GM18868 (cell line): ENCODE data around the gene RAPGEF4.

ENCODE experiments used
- ATAC-seq: cut with Tn5 transposase; IDR thresholded peaks from one replicate; pipeline ENCODE4 v1.9.1; 2021; ENCODE audit warnings: mild to moderate bottlenecking, moderate library complexity; ENCODE audit not compliant: unreplicated experiment

Gene RAPGEF4

GRCh38 chr2:173053043-173053699 lies 317.5 kb downstream of the RAPGEF4 start:
- no peak for ATAC-seq

GRCh38 chr2:173054466-173054865 lies 318.8 kb downstream of the RAPGEF4 start:
- no peak for ATAC-seq

- ATAC-seq: no peak
These were observed 321.2 kb downstream of the RAPGEF4 start for GRCh38 chr2:173056705-173057364.

DNA sequence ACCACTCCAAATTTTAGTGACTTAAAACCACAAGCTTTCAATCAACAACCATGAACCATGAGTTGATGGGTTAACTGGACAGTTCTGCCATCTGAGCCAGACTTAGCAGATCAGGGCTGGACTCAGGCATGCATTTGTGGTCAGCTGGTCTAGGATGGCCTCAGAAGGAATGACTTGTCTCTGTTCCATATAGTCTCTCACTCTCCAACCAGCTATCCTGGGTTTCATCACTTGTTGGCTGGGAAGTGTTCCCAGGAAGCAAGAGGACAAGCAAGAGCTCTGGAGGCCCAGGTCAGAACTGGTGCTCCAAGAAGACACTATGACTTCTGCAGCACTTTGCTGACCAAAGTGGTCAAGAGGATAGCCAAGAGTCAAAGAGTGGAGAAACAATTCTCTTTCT lies 322.5 kb downstream of the RAPGEF4 start:
- no peak for ATAC-seq

DNA sequence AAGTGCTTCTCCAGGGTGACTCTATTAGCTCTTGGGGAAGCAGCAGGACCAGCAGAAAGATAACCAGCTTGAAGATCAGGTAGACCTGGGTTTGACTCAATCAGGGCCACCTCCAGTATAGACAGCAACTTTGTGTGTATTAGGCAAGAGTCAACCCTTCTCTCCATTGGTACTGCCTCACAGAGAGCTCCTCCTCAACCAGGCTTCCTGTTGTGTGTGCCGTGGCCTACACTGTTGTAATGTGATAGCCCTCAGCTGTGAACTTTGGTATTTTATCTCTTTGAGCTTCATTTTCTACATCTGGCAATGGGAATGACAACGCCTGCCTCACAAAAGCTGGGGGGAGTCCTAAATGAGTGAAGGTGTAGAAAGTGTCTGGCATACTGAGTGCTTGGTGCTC lies 323.0 kb downstream of the RAPGEF4 start:
- no peak for ATAC-seq

GRCh38 chr2:173059292-173059691 lies 323.6 kb downstream of the RAPGEF4 start:
- no peak for ATAC-seq

DNA sequence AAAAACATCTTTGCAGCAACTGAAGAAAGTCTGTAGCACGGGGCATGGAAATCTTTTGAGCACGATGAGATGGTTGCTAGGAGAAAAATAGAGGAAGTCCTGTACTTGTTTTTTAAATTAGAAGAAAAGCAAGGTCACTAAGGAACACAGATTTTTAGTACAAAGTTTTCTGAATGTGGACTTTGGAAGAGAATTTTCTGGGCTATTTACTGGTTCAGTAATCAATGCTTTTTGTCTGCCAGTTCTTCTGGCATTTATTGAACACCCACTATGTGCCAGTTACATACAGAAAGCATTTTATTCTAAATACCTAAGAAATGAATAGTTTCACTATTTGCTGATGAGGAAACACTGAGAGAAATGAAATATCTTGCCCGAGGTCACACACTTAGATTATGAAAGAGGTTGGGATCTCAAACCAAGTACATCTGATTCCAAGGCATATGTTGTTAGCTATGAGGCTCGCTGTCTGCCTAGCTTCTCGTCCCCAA lies 324.4 kb downstream of the RAPGEF4 start:
- no peak for ATAC-seq

- ATAC-seq: no peak
These were observed 327.2 kb downstream of the RAPGEF4 start for GRCh38 chr2:173062801-173063200.

GRCh38 chr2:173064151-173064805 lies 328.6 kb downstream of the RAPGEF4 start:
- no peak for ATAC-seq

- no peak for ATAC-seq
These were observed 331.4 kb downstream of the RAPGEF4 start for GRCh38 chr2:173066887-173067676.

DNA sequence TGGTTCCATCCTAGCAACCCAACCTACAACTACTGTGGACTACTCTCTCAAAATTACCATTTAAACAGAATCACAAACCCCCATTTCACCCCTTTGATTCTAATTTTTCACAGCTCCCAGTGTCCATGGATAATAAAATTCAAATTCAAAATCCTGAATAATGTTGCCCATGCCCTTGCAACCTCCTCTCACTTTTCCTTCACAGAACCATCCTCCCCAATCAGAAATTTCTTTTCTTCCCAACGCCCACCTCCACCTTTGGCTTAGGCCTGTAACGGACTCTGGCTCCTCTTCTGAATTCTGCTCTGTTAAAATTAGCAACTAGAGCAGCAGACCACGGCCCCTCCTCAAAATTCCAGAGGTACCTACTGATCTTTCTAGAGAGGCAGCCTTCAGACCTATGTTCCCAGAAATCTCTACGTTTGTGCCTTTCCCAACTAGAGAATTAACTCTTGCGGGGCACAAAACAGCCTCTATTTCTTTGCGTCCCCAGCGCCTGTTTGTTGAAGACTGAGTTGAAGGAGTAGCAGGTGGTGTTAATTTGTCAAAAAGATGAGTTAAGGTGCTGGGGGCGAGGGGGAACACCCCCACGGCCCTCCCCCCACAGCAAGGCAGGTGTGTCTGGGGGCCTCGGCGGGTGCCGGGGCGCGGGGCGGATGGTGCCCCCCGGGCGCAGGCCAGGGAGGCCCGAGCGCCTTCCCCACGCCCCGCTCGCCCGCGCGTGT lies 339.6 kb downstream of the RAPGEF4 start:
- ATAC-seq: no peak

GRCh38 chr2:173075781-173076580 lies 340.3 kb downstream of the RAPGEF4 start, which contains the start of gene MAP3K20:
MAP3K20 (plus strand) TSS chr2:173075846; CDS start chr2:173091032, 15,186 bp downstream.
- peak; percentile 74 for ATAC-seq

GRCh38 chr2:173076581-173077345 lies 341.1 kb downstream of the RAPGEF4 start:
- peak; percentile 32 for ATAC-seq

DNA sequence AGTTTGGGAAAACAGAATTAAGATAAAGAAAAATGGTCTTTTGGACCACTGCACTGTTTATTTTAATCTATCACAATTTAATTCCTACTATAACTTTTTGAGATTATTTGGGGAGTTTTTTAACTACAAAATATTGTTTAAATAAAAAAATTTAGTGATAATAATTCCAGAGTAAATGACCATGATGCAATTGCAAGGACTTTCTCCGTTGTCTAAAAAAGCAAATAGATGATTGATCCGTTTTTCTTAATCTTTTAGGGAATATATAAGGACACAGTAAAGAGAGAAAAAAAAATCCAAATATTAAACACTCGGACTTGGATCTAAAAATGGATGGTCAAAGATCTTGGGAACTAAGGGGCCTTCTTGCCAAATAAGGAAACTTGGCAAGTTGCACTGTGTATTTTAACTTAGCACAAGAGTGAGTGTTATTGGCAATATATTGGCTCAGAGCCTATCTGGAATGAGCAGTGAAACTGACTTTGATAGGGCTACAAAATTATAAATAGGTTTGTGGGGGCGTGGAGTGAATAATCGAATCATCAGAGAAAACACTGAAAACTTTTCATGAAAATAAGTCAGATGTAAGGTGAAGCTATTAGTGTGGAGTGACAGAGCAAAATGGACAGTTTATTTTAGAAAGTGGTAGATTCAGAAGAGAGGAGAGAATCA lies 342.0 kb downstream of the RAPGEF4 start:
- no peak for ATAC-seq

- no peak for ATAC-seq
These were observed 343.5 kb downstream of the RAPGEF4 start for GRCh38 chr2:173079141-173079540.

DNA sequence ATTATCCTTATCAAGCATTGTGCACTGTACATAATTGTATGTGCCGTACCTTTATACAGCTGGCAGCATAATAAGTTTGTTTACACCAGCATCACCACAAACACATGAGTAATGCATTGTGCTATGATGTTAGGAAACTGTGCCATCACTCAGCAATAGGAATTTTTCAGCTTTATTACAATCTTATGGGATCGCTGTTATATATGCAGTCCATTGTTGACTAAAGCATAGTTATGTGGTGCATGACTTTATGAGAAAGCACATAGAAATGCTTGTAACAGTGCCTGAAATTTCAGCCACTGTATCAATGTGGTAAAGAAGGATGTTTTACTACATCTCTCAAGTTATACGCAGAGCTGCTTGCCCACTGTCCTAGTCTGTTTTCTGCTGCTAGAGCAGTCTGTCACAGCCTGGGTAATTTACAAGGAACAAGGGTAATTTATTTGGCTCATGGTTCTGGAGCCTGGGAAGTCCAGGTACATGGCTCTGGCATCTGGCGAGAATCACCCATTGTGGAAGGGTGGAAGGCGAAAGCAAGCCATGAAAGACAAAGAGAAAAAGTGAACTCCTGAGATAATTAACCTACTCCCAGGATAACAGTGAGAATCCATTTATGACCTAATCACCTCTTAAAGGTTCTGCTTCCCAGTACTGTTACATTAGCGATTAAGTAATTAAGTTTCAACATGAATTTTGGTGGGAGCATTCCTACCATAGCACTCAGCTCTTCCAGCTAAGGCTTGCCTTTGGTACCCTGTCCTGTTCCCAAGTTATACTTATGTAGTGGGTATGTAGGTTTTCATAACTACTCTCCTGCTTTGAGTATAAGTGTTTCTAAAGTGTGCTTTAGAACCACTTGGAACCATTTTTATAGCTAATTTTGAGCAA lies 344.6 kb downstream of the RAPGEF4 start:
- no peak for ATAC-seq

DNA sequence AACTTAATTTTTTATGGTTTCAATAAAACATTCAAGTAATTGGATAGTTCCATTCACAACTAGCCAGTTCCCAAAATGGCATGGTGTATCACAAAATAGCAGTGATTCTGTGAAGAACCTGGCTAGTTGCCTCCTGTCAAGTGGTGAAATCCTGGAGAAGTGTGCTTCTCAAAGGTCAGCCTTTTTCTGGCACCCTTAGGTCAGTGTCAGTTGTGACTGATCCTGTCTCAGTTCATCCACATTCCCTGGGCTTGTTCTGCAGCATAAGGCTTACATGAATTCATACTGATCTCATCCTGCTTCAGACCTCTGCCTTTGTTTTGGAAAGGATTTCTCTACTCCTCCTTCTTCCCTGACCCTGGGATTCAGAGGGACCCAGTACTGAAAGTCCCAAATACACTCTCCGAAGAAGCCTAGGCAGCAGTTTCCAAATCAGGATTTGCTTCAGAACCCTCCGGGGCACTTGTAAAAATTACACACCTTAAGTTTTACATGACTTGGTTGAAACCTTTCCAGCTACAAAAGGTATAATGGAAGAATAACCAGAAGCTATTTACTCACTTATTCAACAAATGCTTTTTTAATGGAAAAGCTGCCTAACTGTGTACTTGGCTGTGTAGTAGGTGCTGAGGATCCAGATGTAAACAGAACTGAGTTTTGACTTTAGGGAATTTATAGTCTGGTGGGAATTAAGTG lies 351.0 kb downstream of the RAPGEF4 start:
- no peak for ATAC-seq
